ENCODE results near the gene AGAP1. TPM values are rescaled to one million over a fixed set of nuclear protein-coding genes. Genes with fewer than 3 reads are reported as not detected.

The AGAP1 gene
- total RNA-seq, 1 donor = 10.8 TPM

DNA sequence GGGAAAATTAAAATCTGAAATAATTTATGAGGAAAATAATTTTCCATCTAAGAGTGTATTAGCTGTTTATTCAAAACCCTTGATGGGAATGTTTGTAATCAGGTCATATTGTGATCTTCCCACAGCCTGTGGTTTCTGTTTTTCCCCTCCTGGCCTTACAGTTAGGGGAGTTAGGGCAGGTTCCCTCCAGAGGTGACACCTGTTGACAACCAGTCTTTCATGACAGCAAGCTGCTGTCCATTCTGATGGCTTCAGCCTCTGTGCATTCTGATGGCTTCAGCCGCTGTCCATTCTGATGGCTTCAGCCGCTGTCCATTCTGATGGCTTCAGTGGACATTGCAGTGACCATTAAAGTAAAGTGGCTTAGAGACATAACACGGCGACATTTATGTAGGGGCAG is 346.1 kb downstream of the AGAP1 start:
- TF ChIP-seq, protein P1, sequence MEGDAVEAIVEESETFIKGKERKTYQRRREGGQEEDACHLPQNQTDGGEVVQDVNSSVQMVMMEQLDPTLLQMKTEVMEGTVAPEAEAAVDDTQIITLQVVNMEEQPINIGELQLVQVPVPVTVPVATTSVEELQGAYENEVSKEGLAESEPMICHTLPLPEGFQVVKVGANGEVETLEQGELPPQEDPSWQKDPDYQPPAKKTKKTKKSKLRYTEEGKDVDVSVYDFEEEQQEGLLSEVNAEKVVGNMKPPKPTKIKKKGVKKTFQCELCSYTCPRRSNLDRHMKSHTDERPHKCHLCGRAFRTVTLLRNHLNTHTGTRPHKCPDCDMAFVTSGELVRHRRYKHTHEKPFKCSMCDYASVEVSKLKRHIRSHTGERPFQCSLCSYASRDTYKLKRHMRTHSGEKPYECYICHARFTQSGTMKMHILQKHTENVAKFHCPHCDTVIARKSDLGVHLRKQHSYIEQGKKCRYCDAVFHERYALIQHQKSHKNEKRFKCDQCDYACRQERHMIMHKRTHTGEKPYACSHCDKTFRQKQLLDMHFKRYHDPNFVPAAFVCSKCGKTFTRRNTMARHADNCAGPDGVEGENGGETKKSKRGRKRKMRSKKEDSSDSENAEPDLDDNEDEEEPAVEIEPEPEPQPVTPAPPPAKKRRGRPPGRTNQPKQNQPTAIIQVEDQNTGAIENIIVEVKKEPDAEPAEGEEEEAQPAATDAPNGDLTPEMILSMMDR (IDR thresholded peaks at IDR 0.05; ENCODE audit: insufficient read depth, low read depth, low read length) = no peak
- no peak for DNase-seq (ENCODE audit: low read depth)
- H3K4me3 ChIP-seq (ENCODE audit: low read depth, low read length) = no peak overlapping the region

DNA sequence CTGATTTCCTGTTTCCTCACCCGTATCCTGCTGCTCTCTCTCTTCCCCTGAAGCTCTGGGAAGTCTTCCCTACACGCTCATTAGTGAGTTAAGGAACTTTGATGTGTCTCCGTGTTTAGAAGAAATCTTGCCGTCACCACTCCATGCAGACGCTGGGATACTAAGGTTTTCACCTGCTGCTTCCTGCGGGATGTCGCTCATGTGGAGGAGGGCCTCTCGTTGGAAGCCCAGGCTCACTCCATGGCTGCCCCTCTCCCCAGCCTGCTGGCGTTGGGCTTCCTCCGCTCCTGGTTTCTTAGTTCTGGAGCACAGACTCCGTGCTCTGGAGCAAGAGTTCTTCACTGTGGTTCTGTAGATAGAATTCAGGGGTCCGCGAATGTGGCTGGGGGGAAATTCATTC is 348.0 kb downstream of the AGAP1 start:
- TF ChIP-seq, protein P1 (IDR thresholded peaks at IDR 0.05; ENCODE audit: insufficient read depth, low read depth, low read length) = no peak
- no peak overlapping the region for H3K4me3 ChIP-seq (ENCODE audit: low read depth, low read length)
- DNase-seq (ENCODE audit: low read depth) = no peak

GRCh38 chr2:235842941-235843340 is 349.1 kb downstream of the AGAP1 start:
- TF ChIP-seq, protein P1 (IDR thresholded peaks at IDR 0.05; ENCODE audit: insufficient read depth, low read depth, low read length) = no peak
- no peak overlapping the region for H3K4me3 ChIP-seq (ENCODE audit: low read depth, low read length)

GRCh38 chr2:235843591-235844395 is 349.9 kb downstream of the AGAP1 start:
- no peak for DNase-seq (ENCODE audit: low read depth)
- no peak overlapping the region for H3K4me3 ChIP-seq (ENCODE audit: low read depth, low read length)
- TF ChIP-seq, protein P1 (IDR thresholded peaks at IDR 0.05; ENCODE audit: insufficient read depth, low read depth, low read length) = no peak

More at GRCh38 chr2:235842941-235843340, 349.1 kb downstream of the AGAP1 start:
- no peak for DNase-seq (ENCODE audit: low read depth)

DNA sequence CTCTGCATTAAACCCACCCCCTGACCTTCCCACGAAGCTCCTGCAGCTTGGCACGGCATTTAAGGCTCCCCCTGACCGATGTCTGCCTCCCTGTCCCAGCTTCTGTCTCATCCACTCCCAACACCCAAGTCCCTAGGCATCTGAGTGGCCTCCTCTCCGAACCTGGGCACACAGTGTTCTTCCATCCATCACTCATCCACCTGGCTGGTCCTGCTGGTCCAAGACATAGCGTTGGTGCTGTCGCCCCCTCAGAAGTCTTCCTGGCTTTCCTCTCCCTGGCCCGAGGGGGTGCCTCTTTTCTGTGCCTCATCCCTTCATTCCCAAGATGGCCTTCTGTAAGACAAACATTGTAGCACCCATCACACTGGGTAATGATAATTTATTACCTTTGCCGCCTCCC is 350.7 kb downstream of the AGAP1 start:
- no peak for DNase-seq (ENCODE audit: low read depth)
- TF ChIP-seq, protein P1 (IDR thresholded peaks at IDR 0.05; ENCODE audit: insufficient read depth, low read depth, low read length) = no peak
- H3K4me3 ChIP-seq (ENCODE audit: low read depth, low read length) = no peak overlapping the region

DNA sequence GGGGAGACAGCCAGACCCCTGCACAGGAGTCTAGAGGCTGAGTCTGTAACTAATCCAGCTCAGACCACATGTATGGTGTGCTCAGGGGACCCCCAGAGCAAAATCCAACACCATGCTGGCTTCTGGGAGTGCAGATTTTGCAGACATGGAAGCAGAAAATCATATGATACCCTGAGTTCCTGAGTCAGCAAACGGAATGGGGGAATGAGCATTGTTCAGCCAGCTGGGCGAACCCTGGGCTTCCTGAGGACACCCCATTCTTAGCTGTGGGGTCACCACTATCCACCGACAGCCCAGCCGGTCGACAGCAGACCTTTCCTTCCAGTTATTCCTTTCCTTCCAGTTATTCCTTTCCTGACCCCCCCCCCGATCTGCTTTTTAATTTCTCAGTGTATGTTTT is 351.4 kb downstream of the AGAP1 start:
- H3K4me3 ChIP-seq (ENCODE audit: low read depth, low read length) = no peak overlapping the region
- TF ChIP-seq, protein P1 (IDR thresholded peaks at IDR 0.05; ENCODE audit: insufficient read depth, low read depth, low read length) = no peak
- DNase-seq (ENCODE audit: low read depth) = no peak

Data from fibroblast of villous mesenchyme (primary cell).